ENCODE results near the gene MYL12B.

DNA sequence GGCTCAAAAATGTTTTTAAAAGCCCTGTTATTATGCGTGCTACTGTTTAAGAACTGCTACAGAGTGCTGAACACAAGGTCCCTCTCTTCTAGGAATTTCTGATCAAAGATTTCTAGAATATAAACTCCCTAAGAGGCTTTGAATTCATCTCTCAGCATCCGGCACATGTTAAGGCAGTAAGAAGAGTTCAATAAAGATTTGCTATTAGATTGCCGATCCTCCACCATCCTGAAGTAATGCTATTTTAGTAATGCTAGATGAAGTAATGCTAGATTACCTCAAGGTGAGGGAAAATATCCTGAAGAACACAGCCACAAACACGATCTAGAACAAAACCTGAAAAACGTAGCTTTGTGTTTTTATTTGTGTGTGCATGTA lies 949 bp upstream of the MYL12B start:
- TF ChIP-seq CTCF (IDR thresholded peaks at IDR 0.05), result no peak
- no peak for TF ChIP-seq SIN3A (IDR thresholded peaks at IDR 0.05; ENCODE audit: borderline replicate concordance, insufficient read depth, low read depth, low read length)

All from Panc1 (cell line).